Prostate gland (tissue), 2 donors: ENCODE results near the gene SLC10A3. TPM values are rescaled to one million over a fixed set of nuclear protein-coding genes. Genes with fewer than 3 reads are reported as not detected.

Source experiments
- DNase-seq: peaks from one replicate; pipeline ENCODE4 v3.0.0-alpha.2; 2019; ENCODE audit warnings: low spot score
- H3K27ac ChIP-seq, 2 donors: fragments of 200-600 bp; sonication (generic); 2 replicates each; pipeline ENCODE4 v1.5.1; 2017 to 2019
- H3K27me3 ChIP-seq: fragments of 200-600 bp; sonication (generic); replicated peaks from 2 replicates; pipeline ENCODE4 v1.5.1; 2019; ENCODE audit not compliant: insufficient read depth
- H3K36me3 ChIP-seq, 2 donors: fragments of 200-600 bp; sonication (generic); 1 replicate in 1 of 2; 2 replicates in 1 of 2; pipeline versions ENCODE4 v1.5.1 to v1.8.1; 2017 to 2019
- H3K4me1 ChIP-seq: fragments of 200-600 bp; sonication (generic); replicated peaks from 2 replicates; pipeline ENCODE4 v1.5.1; 2019
- H3K4me3 ChIP-seq, 2 donors: fragments of 200-600 bp; sonication (generic); 2 replicates each; pipeline ENCODE4 v1.5.1; 2017 to 2019
- H3K9me3 ChIP-seq: fragments of 200-600 bp; sonication (generic); 2 replicates; pipeline ENCODE4 v1.5.1; 2017
- CTCF ChIP-seq, 4 experiments: fragments of 200-600 bp in 2 of 4; fragments of 450-650 bp in 2 of 4; sonication (generic) in 2 of 4; IDR thresholded peaks; 1 replicate in 3 of 4; 2 replicates in 1 of 4; pipeline ENCODE4 v1.5.1; 2016 to 2019; ENCODE audit warnings: antibody characterized with exemption in 4 of 4, mild to moderate bottlenecking in 2 of 4, moderate library complexity in 2 of 4
- POLR2A ChIP-seq: fragments of 450-650 bp; IDR thresholded peaks from one replicate; pipeline ENCODE4 v1.6.1; 2016; ENCODE audit warnings: antibody characterized with exemption, mild to moderate bottlenecking
- POLR2AphosphoS5 ChIP-seq: sonication (generic); formaldehyde crosslinking; IDR thresholded peaks from one replicate; pipeline ENCODE4 v1.6.1; 2017; ENCODE audit warnings: antibody characterized with exemption
- WGBS: methylation state at CpG from one replicate; pipeline ENCODE4 v1.1.5; 2018; 5-methylcytosine and 5-hydroxymethylcytosine counted together
- intact Hi-C: fragments of 100-400 bp; cut with DNase I; formaldehyde crosslinking; loops from one replicate; pipeline ENCODE4 v1.14.2; 2022
- total RNA-seq, 2 donors: library from RNA; depleted of rRNA; stranded (reverse); fragments of >200 nt; gene quantifications; one replicate each; pipeline ENCODE4 v1.1.0, GENCODE V29; 2016

The SLC10A3 gene
- total RNA-seq, 2 donors from 2014 or later = 28.0 to 45.6 TPM

DNA sequence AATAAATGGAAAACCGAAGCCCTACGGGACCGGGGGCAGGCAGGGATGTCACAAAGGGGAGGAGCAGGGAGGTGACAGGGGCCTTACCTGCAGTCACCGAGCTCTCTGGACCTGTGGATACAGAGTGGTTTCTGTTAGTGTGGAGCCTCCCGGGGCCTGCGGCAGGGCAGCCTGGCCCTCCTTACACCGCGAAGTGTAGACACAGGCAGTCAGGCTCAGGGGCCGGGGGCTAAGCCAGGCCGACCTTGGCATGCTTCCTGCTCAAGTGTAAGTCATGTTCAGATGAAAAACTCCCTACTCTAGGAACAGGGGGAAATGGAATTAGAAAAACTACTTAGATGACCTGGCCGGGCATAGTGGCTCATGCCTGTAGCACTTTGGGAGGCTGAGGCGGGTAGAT is 21.3 kb upstream of the SLC10A3 start:
- Histone ChIP-seq H3K27ac (no peak overlapping the region), H3K9me3 (no peaks in the 10 kb centered on the region)
- no peak for DNase-seq

GRCh38 chrX:154509455-154509854 is 19.0 kb upstream of the SLC10A3 start:
- H3K27me3 ChIP-seq = no peaks in the 10 kb centered on the region
- H3K9me3 ChIP-seq = no peaks in the 10 kb centered on the region
- intact Hi-C loops = no loop called here
- no peak overlapping the region for H3K4me3 ChIP-seq
- no peaks in the 10 kb centered on the region for H3K36me3 ChIP-seq
- H3K4me1 ChIP-seq = no peaks in the 10 kb centered on the region
- no peak overlapping the region for H3K27ac ChIP-seq
- no peak for DNase-seq
- WGBS = 95% methylated on average over 5 of the region's 5 CpGs
- TF ChIP-seq POLR2A (no peak), POLR2AphosphoS5 (no peak), CTCF (IDR thresholded peaks at IDR 0.05) (no peak)

More for the DNA sequence above, 21.3 kb upstream of the SLC10A3 start:
- Histone ChIP-seq H3K4me3 (no peak overlapping the region), H3K27me3 (no peaks in the 10 kb centered on the region), H3K36me3 (no peaks in the 10 kb centered on the region), H3K4me1 (no peaks in the 10 kb centered on the region)
- TF ChIP-seq POLR2A = no peak
- TF ChIP-seq POLR2AphosphoS5 = no peak
- TF ChIP-seq CTCF (IDR thresholded peaks at IDR 0.05) = no peak
- WGBS = 68% methylated on average over 9 of the region's 12 CpGs
- intact Hi-C loops = no loop called here

GRCh38 chrX:154508384-154508745 is 17.9 kb upstream of the SLC10A3 start:
- H3K9me3 ChIP-seq = no peaks in the 10 kb centered on the region
- intact Hi-C loops = no loop called here
- H3K36me3 ChIP-seq = no peaks in the 10 kb centered on the region
- H3K4me3 ChIP-seq = no peak overlapping the region
- no peaks in the 10 kb centered on the region for H3K4me1 ChIP-seq
- no peaks in the 10 kb centered on the region for H3K27me3 ChIP-seq
- DNase-seq = no peak
- TF ChIP-seq CTCF (IDR thresholded peaks at IDR 0.05) (no peak), POLR2A (no peak), POLR2AphosphoS5 (no peak)
- 80% methylated on average over 5 of the region's 13 CpGs for WGBS
- no peak overlapping the region for H3K27ac ChIP-seq

- H3K4me1 ChIP-seq = no peaks in the 10 kb centered on the region
- no peaks in the 10 kb centered on the region for H3K9me3 ChIP-seq
- TF ChIP-seq POLR2AphosphoS5 (no peak), POLR2A (no peak)
- intact Hi-C loops = no loop called here
- no peak overlapping the region for H3K27ac ChIP-seq
- no peaks in the 10 kb centered on the region for H3K36me3 ChIP-seq
- no peak for DNase-seq
- H3K4me3 ChIP-seq = no peak overlapping the region
- H3K27me3 ChIP-seq = no peaks in the 10 kb centered on the region
- 77% methylated on average over 14 of the region's 24 CpGs for WGBS
Measured at GRCh38 chrX:154507673-154508383, 17.4 kb upstream of the SLC10A3 start.

DNA sequence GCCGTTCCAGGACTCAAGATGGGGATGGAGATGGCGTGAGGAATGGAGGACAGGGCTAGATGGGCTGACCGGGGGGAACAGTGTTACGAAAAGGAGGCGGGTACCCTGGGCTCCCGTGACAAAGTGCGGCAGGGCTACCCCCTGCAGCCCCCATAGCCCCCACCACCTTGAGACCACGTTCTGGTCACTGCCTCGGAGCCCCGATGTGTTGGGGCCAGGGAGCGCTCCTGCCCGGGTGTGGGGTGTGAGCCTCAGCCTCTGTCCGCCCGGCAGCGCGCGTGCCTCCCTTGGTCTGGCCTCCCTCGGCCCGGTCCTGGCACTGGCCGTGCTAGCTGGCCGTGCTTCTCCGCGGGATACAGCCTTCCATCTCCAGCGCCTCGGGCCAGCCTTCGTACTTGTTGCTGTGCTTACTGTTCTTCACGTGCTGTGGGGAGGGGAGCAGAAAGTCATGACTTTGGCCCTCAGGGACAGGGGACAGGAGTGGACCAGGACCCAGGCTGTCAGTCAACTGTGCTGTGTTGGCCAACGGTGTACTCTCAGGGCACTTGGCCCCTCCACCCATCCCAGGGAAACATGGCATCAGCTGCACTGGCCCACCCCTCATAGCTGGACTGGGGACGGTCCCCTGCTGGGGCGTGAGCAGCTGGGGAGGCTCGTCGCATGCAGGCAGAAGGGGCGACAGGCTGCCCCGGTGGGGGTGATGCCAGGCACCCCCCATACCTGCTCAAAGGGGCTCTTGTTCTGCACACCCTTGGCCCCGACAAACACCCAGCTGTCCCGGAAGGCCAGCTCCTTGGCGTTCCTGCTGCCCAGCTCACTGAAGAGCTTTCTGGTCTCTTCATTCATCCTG is 16.3 kb upstream of the SLC10A3 start:
- intact Hi-C loops = no loop called here
- Histone ChIP-seq H3K27ac (no peak overlapping the region), H3K4me1 (no peaks in the 10 kb centered on the region), H3K36me3 (no peaks in the 10 kb centered on the region), H3K4me3 (no peak overlapping the region), H3K9me3 (no peaks in the 10 kb centered on the region), H3K27me3 (no peaks in the 10 kb centered on the region)
- DNase-seq = no peak
- 94% methylated on average over 18 of the region's 37 CpGs for WGBS
- no peak for TF ChIP-seq CTCF (IDR thresholded peaks at IDR 0.05)
- TF ChIP-seq POLR2A = no peak
- TF ChIP-seq POLR2AphosphoS5 = no peak
